K562 (cell line): Measurements from ENCODE around the gene PTH1R. TPM values are rescaled to one million over a fixed set of nuclear protein-coding genes. Genes with fewer than 3 reads are reported as not detected.

Experiments used
- ATAC-seq: fragments of 200-7000 bp; cut with Tn5 transposase; 3 replicates; pipeline ENCODE4 v1.9.1; 2020; ENCODE audit warnings: moderate library complexity
- BruUV-seq: library from RNA; stranded (reverse); fragments of 400-500 nt; replicated peaks from 2 replicates; lab custom pipeline; 2021; lab: Mats Ljungman, UMichigan
- CTCF ChIA-PET: fragments of 300-600 bp; formaldehyde crosslinking; extraction: SDS; loops from one replicate; lab custom pipeline; 2021; ENCODE audit warnings: low intra/inter-chr PET ratio; lab: Yijun Ruan, JAX
- POLR2A ChIA-PET: fragments of 300-600, 350-650 bp; sonication (Branson Sonifier 250); formaldehyde crosslinking; extraction: SDS; loops from one replicate; lab custom pipeline; 2021; ENCODE audit warnings: antibody characterized with exemption, inconsistent platforms; lab: Yijun Ruan, JAX
- DNase-seq, 4 experiments: peaks; one replicate each; pipeline versions ENCODE4 v3.0.0 to v3.0.0-alpha.2; 2011 to 2018; ENCODE audit warnings: low spot score in 3 of 4, mixed read lengths in 3 of 4; ENCODE audit errors: extremely low read depth in 1 of 4
- FAIRE-seq: peaks from 2 replicates; lab custom pipeline; 2011; peaks lifted over from hg19 to GRCh38; lab: Jason Lieb, UNC
- H2AFZ ChIP-seq: 2 replicates; pipeline ENCODE4 v1.6.0; 2011; ENCODE audit warnings: low read depth, low read length, control low read depth, inconsistent platforms
- H3K27ac ChIP-seq: fragments of 200-600 bp; 3 replicates; pipeline ENCODE4 v1.8.0; 2011; ENCODE audit warnings: low read depth, mild to moderate bottlenecking, control low read depth, inconsistent platforms, low read length, moderate library complexity, mixed read lengths; ENCODE audit errors: extremely low read depth
- H3K27me3 ChIP-seq, 2 experiments: fragments of 300-600 bp in 1 of 2; 2 replicates in 1 of 2; 3 replicates in 1 of 2; pipeline versions ENCODE4 v1.6.0 to v1.8.0; 2011; ENCODE audit warnings: inconsistent platforms in 2 of 2, low read length in 2 of 2, mild to moderate bottlenecking in 1 of 2, mixed read lengths in 1 of 2, moderate library complexity in 1 of 2; ENCODE audit not compliant: control insufficient read depth in 2 of 2, insufficient read depth in 2 of 2
- H3K36me3 ChIP-seq: fragments of 300-600 bp; 3 replicates; pipeline ENCODE4 v1.8.0; 2011; ENCODE audit warnings: mild to moderate bottlenecking, low read length, inconsistent platforms; ENCODE audit not compliant: control insufficient read depth, insufficient read depth
- H3K4me1 ChIP-seq, 2 experiments: fragments of 200-600 bp in 1 of 2; replicated peaks in 1 of 2; 2 replicates in 1 of 2; 3 replicates in 1 of 2; pipeline versions ENCODE4 v1.5.1 to v1.8.0; 2011; ENCODE audit warnings: inconsistent platforms in 2 of 2, low read length in 2 of 2, mild to moderate bottlenecking in 1 of 2, mixed read lengths in 1 of 2, moderate library complexity in 1 of 2; ENCODE audit not compliant: control insufficient read depth in 2 of 2, insufficient read depth in 2 of 2
- H3K4me2 ChIP-seq: 2 replicates; pipeline ENCODE4 v1.6.1; 2011; ENCODE audit warnings: low read length, control low read depth, inconsistent platforms, mixed read lengths; ENCODE audit not compliant: insufficient read depth
- H3K4me3 ChIP-seq: fragments of 200-600 bp; sonication (generic), shearing (Covaris generic); 2 replicates; pipeline ENCODE4 v1.5.1; 2016; ENCODE audit warnings: control low read depth, inconsistent platforms
- H3K79me2 ChIP-seq: fragments of 200-600 bp; 3 replicates; pipeline ENCODE4 v1.8.0; 2011; ENCODE audit warnings: low read length, inconsistent platforms; ENCODE audit not compliant: control insufficient read depth, insufficient read depth
- H3K9ac ChIP-seq, 2 experiments: 2 replicates each; pipeline versions ENCODE4 v1.6.0 to v1.6.1; 2011; ENCODE audit warnings: low read depth in 2 of 2, low read length in 2 of 2, control low read depth in 1 of 2, inconsistent platforms in 1 of 2, mild to moderate bottlenecking in 1 of 2, mixed read lengths in 1 of 2; ENCODE audit not compliant: insufficient read depth in 1 of 2
- H3K9me1 ChIP-seq: one replicate; pipeline ENCODE4 v1.6.0; 2011; ENCODE audit warnings: inconsistent platforms, mild to moderate bottlenecking, low read length, moderate library complexity; ENCODE audit not compliant: control insufficient read depth, insufficient read depth
- H3K9me3 ChIP-seq: replicated peaks from 2 replicates; pipeline ENCODE4 v1.5.1; 2011; ENCODE audit warnings: low read depth, low read length, inconsistent platforms; ENCODE audit not compliant: control insufficient read depth, insufficient read depth
- H4K20me1 ChIP-seq: replicated peaks from 2 replicates; pipeline ENCODE4 v1.6.1; 2011; ENCODE audit warnings: low read length, inconsistent platforms, mixed read lengths; ENCODE audit not compliant: control insufficient read depth, insufficient read depth
- DMBX1 ChIP-seq: fragments of 250-450 bp; sonication (Bioruptor Pico); IDR thresholded peaks from 2 replicates; pipeline ENCODE4 v1.8.0; 2022; ENCODE audit warnings: inconsistent platforms, mild to moderate bottlenecking, moderate library complexity, borderline replicate concordance
- ILK ChIP-seq: fragments of 450-650 bp; IDR thresholded peaks from 2 replicates; pipeline ENCODE4 v1.6.1; 2016; ENCODE audit warnings: missing genetic modification characterization, low read depth, mild to moderate bottlenecking, missing compliant biosample characterization, moderate library complexity, borderline replicate concordance
- IRF1 ChIP-seq: sonication (generic); formaldehyde crosslinking; IDR thresholded peaks from 2 replicates; pipeline ENCODE4 v1.8.0; 2022; ENCODE audit warnings: missing genetic modification reagents, mild to moderate bottlenecking, borderline replicate concordance
- MLX ChIP-seq, 2 experiments: fragments of 450-650 bp in 1 of 2; sonication (generic) in 1 of 2; formaldehyde crosslinking; conservative IDR thresholded peaks; 2 replicates each; pipeline versions ENCODE4 v1.4.0 to v1.8.1; 2020 to 2022; ENCODE audit warnings: mild to moderate bottlenecking in 1 of 2, missing genetic modification reagents in 1 of 2
- NFRKB ChIP-seq: fragments of 450-650 bp; IDR thresholded peaks from 2 replicates; pipeline ENCODE4 v1.6.1; 2016; ENCODE audit warnings: low read depth
- NRF1 ChIP-seq, 2 experiments: fragments of 450-650 bp; IDR thresholded peaks in 1 of 2; conservative IDR thresholded peaks in 1 of 2; 2 replicates each; pipeline ENCODE4 v1.6.1; 2014; ENCODE audit warnings: mild to moderate bottlenecking in 2 of 2
- TRIM28 ChIP-seq: fragments of 450-650 bp; IDR thresholded peaks from 2 replicates; pipeline ENCODE4 v1.6.1; 2017
- ZBTB7A ChIP-seq: IDR thresholded peaks from 2 replicates; pipeline ENCODE4 v1.6.1; 2011; ENCODE audit warnings: low read depth, mild to moderate bottlenecking, low read length, moderate library complexity, borderline replicate concordance; ENCODE audit not compliant: control insufficient read depth
- ZNF232 ChIP-seq: sonication (generic); formaldehyde crosslinking; IDR thresholded peaks from 2 replicates; pipeline ENCODE4 v1.8.0; 2022; ENCODE audit warnings: mild to moderate bottlenecking, missing genetic modification reagents
- ZNF407 ChIP-seq: fragments of 450-650 bp; IDR thresholded peaks from 2 replicates; pipeline ENCODE4 v1.6.1; 2016; ENCODE audit warnings: low read depth
- ZZZ3 ChIP-seq: fragments of 450-650 bp; IDR thresholded peaks from 2 replicates; pipeline ENCODE4 v1.6.1; 2016; ENCODE audit warnings: antibody characterized with exemption, mild to moderate bottlenecking, moderate library complexity
- WGBS: fragments of 100-300 bp; shearing (Covaris generic); methylation state at CpG from one replicate; pipeline ENCODE4 v1.1.6; 2016; ENCODE audit warnings: low coverage, mixed read lengths; ENCODE audit not compliant: insufficient coverage; ENCODE audit errors: missing lambda C conversion rate; 5-methylcytosine and 5-hydroxymethylcytosine counted together
- in situ Hi-C: fragments of 300-500 bp; cut with MboI; formaldehyde crosslinking; loops from 4 replicates; pipeline ENCODE4 v1.15.0; 2018; ENCODE audit warnings: inconsistent platforms, mixed read lengths
- intact Hi-C: fragments of 100-400 bp; cut with micrococcal nuclease; formaldehyde crosslinking; loops from 2 replicates; pipeline ENCODE4 v1.14.2; 2022
- polyA plus RNA-seq, 8 experiments: library from polyadenylated mRNA; depleted of rRNA in 4 of 8; stranded (reverse) in 5 of 8; unstranded in 3 of 8; fragments of >200 nt; fragmentation: Nextera tagmentation in 2 of 8; fragmentation: Illumina TruSeq in 1 of 8; extraction: Ambion mirVana in 2 of 8; extraction: Trizol in 1 of 8; gene quantifications; 2 replicates each; pipeline versions ENCODE4 v1.2.1 to v1.2.3, GENCODE V29; 2011 to 2014; ENCODE audit warnings: inconsistent platforms in 1 of 8, missing spikeins in 1 of 8
- total RNA-seq, 7 experiments: library from RNA; depleted of rRNA in 6 of 7; stranded (reverse); fragments of >200 nt in 6 of 7; fragmentation: Illumina TruSeq in 2 of 7; extraction: Trizol in 2 of 7; gene quantifications; 2 replicates each; pipeline versions ENCODE4 v1.2.1 to v1.2.3, GENCODE V29; 2011 to 2021; ENCODE audit warnings: low replicate concordance in 1 of 7

Gene PTH1R
- total and polyA plus RNA-seq, 9 of the 15 experiments (the other 6 are each of a cell fraction or from before 2014, with no cell fraction given): not detected

DNA sequence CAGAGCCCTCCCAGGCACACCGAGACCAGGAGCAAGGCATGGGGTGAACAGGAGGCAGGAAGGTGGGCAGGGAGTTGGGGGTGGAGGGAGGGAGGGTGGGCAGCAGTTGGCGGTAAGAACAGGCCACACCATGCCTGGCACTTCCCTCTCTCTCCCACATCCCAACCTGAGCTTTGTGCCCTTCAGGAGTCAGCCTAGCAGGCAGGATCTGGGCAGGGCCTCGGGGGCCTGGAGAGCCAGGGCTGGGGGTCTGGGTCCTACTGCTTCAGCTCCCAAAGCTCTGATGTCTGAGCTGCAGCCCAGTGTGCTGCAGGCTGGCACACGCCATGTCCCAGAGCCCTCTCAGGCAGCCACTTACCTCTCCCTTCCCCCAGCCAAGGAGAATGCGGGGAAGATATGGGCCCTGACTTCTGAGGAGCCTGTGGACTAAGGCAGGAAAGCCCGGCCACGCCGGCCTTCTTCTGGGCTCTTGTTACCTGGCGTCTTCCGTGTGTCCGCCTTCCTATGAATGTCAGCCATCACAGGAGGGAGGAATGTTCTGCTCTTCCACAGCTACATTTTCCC, 11.4 kb upstream of the PTH1R start:
- DNase-seq (no peak), ATAC-seq (no peak), FAIRE-seq (no peak)
- Histone ChIP-seq H3K79me2 (no peaks in the 10 kb centered on the region), H3K27ac (no peak overlapping the region), H3K9ac (no peak overlapping the region), H3K9me1 (no peaks in the 10 kb centered on the region), H3K4me2 (no peak overlapping the region), H4K20me1 (peaks cover 27% of the 10 kb centered on the region), H3K4me1 (peaks cover 0 to 15% of the 10 kb centered on the region in 2 experiments; a peak in 2 of 5 replicates), H2AFZ (no peak overlapping the region), H3K27me3 (peaks cover 5 to 42% of the 10 kb centered on the region in 2 experiments; a peak in 4 of 5 replicates), H3K36me3 (no peaks in the 10 kb centered on the region), H3K9me3 (no peaks in the 10 kb centered on the region), H3K4me3 (no peak overlapping the region)
- intact Hi-C loops: loop anchor here (1.0 to 10.0 kb wide), 4 partner anchors 29 to 509 kb away; no protein-coding TSS in a partner anchor
- in situ Hi-C loops: no loop called here
- POLR2A ChIA-PET: interaction anchor here (0.6 kb wide), 1 partner anchor 315 kb away, joined by 3 read pairs; no protein-coding TSS in a partner anchor
- CTCF ChIA-PET: interaction anchor here (0.7 to 2.5 kb wide), 7 partner anchors 29 to 459 kb away, joined by 3 to 16 read pairs (median 3); no protein-coding TSS in a partner anchor
- 29% methylated on average over 11 of the region's 11 CpGs for WGBS
- no TSS peak for BruUV-seq
- TF ChIP-seq ZZZ3 (no peak), TRIM28 (no peak), IRF1 (CRISPR knock-in tag) (no peak), NRF1 (conservative IDR thresholded peaks at IDR 0.05 in 1 of 2, IDR thresholded peaks at IDR 0.05 in 1 of 2) (no peak), ZNF407 (no peak), ZBTB7A (no peak), ILK (tag) (no peak), DMBX1 (CRISPR knock-in tag) (no peak), ZNF232 (CRISPR knock-in tag) (no peak), MLX (CRISPR knock-in tag; conservative IDR thresholded peaks at IDR 0.05) (no peak), NFRKB (no peak)
